Right lobe of liver (tissue), 6 donors: ENCODE data around the gene NEGR1. TPM values are rescaled to one million over a fixed set of nuclear protein-coding genes. Genes with fewer than 3 reads are reported as not detected.

Experiments
- ATAC-seq, 4 donors: fragments of 200-7000 bp; cut with Tn5 transposase; one replicate each; pipeline ENCODE4 v1.9.1; 2020; ENCODE audit warnings: mild to moderate bottlenecking in 4 of 4, moderate library complexity in 4 of 4
- DNase-seq, 3 donors: peaks; one replicate each; pipeline ENCODE4 v3.0.0-alpha.2; 2020
- H3K27ac ChIP-seq, 3 donors: fragments of 200-600 bp; one replicate each; pipeline ENCODE4 v1.8.0; 2022
- H3K27me3 ChIP-seq, 2 donors: fragments of 200-600 bp; one replicate each; pipeline ENCODE4 v1.8.0; 2022
- H3K36me3 ChIP-seq, 4 donors: fragments of 200-600 bp; sonication (generic) in 1 of 4; one replicate each; pipeline versions ENCODE4 v1.5.1 to v1.8.0; 2017 to 2022; ENCODE audit warnings: control low read depth in 1 of 4
- H3K4me1 ChIP-seq, 4 donors: fragments of 200-600 bp; sonication (generic) in 1 of 4; one replicate each; pipeline versions ENCODE4 v1.5.1 to v1.8.0; 2017 to 2022; ENCODE audit warnings: control low read depth in 1 of 4
- H3K4me3 ChIP-seq, 3 donors: fragments of 200-600 bp; one replicate each; pipeline ENCODE4 v1.8.0; 2022
- H3K9me3 ChIP-seq, 4 donors: fragments of 200-600 bp; sonication (generic) in 1 of 4; one replicate each; pipeline versions ENCODE4 v1.5.1 to v1.8.0; 2017 to 2022; ENCODE audit warnings: control low read depth in 1 of 4
- POLR2A ChIP-seq: fragments of 450-650 bp; IDR thresholded peaks from one replicate; pipeline ENCODE4 v1.6.1; 2017; ENCODE audit warnings: antibody characterized with exemption, mild to moderate bottlenecking
- WGBS: methylation state at CpG from one replicate; pipeline ENCODE4 v1.1.6; 2018; ENCODE audit warnings: low coverage, low lambda C conversion rate; ENCODE audit not compliant: insufficient coverage; ENCODE audit errors: missing lambda C conversion rate; 5-methylcytosine and 5-hydroxymethylcytosine counted together
- intact Hi-C, 2 donors: fragments of 100-400 bp; cut with DNase I; formaldehyde crosslinking; loops; one replicate each; pipeline versions ENCODE4 v1.11.2 to v1.14.1; 2022
- total RNA-seq, 6 experiments: library from RNA; depleted of rRNA in 2 of 6; stranded (reverse); fragments of >200 nt in 2 of 6; fragmentation: NEBNext Ultra II Directional in 3 of 6; extraction: Animal tissue kit (Norgen Biotek cat#: 25700) in 3 of 6; gene quantifications; one replicate each; pipeline versions ENCODE4 v1.1.0 to v1.2.4, GENCODE V29; 2016 to 2023
- TF ChIP-seq, protein P1 (sequence below), 4 donors: fragments of 200-600 bp in 3 of 4; fragments of 450-650 bp in 1 of 4; IDR thresholded peaks; one replicate each; pipeline versions ENCODE4 v1.5.1 to v1.8.0; 2016 to 2022; ENCODE audit warnings: antibody characterized with exemption in 4 of 4, mild to moderate bottlenecking in 2 of 4
- donor health status: DM: no; HTN: yes; CAD: no.
- donor health status: DM: no; HTN: no; CAD: no.
- donor health status: DM: no; HTN: no; CAD: no.
- donor health status: DM: no; HTN: yes; CAD: no.
- donor health status: DM: no; HTN: yes; CAD: no.

Gene NEGR1
- total RNA-seq, 6 experiments from 2014 or later, result 0.02 to 0.31 (median 0.14) TPM

DNA sequence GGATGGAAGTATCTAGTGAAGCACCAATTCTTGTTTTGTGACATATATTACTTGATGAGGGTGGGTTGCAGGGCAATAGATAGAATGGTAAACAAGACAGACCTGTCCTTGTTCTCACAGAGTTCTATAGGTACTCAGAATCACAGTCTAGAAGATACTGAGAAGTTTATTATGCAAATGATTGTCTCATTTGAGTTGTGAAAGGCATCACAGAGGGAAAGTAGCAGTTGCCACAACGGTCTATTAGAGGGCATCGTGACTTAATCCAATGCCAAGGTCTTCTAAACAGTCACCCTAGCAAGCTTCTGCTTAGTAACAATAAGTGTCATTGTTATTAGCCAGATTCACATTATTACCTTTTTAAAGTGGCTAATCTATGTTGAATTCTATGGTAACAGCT is 626.7 kb downstream of the NEGR1 start:
- no peaks in the 10 kb centered on the region for H3K9me3 ChIP-seq
- no peaks in the 10 kb centered on the region for H3K36me3 ChIP-seq
- no peak overlapping the region for H3K27ac ChIP-seq
- intact Hi-C loops, result no loop called here
- H3K4me3 ChIP-seq, result no peak overlapping the region
- ATAC-seq, result no peak
- TF ChIP-seq, protein P1, sequence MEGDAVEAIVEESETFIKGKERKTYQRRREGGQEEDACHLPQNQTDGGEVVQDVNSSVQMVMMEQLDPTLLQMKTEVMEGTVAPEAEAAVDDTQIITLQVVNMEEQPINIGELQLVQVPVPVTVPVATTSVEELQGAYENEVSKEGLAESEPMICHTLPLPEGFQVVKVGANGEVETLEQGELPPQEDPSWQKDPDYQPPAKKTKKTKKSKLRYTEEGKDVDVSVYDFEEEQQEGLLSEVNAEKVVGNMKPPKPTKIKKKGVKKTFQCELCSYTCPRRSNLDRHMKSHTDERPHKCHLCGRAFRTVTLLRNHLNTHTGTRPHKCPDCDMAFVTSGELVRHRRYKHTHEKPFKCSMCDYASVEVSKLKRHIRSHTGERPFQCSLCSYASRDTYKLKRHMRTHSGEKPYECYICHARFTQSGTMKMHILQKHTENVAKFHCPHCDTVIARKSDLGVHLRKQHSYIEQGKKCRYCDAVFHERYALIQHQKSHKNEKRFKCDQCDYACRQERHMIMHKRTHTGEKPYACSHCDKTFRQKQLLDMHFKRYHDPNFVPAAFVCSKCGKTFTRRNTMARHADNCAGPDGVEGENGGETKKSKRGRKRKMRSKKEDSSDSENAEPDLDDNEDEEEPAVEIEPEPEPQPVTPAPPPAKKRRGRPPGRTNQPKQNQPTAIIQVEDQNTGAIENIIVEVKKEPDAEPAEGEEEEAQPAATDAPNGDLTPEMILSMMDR (IDR thresholded peaks at IDR 0.05), result no peak
- no peak for TF ChIP-seq POLR2A
- no peaks in the 10 kb centered on the region for H3K4me1 ChIP-seq
- DNase-seq, result no peak
- 50% methylated on average over 2 of the region's 2 CpGs for WGBS
- no peaks in the 10 kb centered on the region for H3K27me3 ChIP-seq

- WGBS, result 18% methylated on average over 2 of the region's 2 CpGs
- Histone ChIP-seq H3K27ac (no peak overlapping the region), H3K4me1 (no peaks in the 10 kb centered on the region), H3K4me3 (no peak overlapping the region), H3K36me3 (no peaks in the 10 kb centered on the region), H3K27me3 (no peaks in the 10 kb centered on the region), H3K9me3 (no peaks in the 10 kb centered on the region)
- no peak for TF ChIP-seq POLR2A
- TF ChIP-seq, protein P1 (IDR thresholded peaks at IDR 0.05), result no peak
- ATAC-seq (no peak), DNase-seq (no peak)
- intact Hi-C loops, result no loop called here
These were observed 628.4 kb downstream of the NEGR1 start for GRCh38 chr1:71653952-71654351.

GRCh38 chr1:71651214-71651613 is 631.1 kb downstream of the NEGR1 start:
- Histone ChIP-seq H3K4me1 (no peaks in the 10 kb centered on the region), H3K9me3 (no peaks in the 10 kb centered on the region), H3K27me3 (no peaks in the 10 kb centered on the region), H3K4me3 (no peak overlapping the region), H3K27ac (no peak overlapping the region), H3K36me3 (no peaks in the 10 kb centered on the region)
- 41% methylated on average over 1 of the region's 1 CpG for WGBS
- ATAC-seq (no peak), DNase-seq (no peak)
- intact Hi-C loops, result no loop called here
- TF ChIP-seq POLR2A, result no peak
- TF ChIP-seq, protein P1 (IDR thresholded peaks at IDR 0.05), result no peak

GRCh38 chr1:71650119-71650518 is 632.2 kb downstream of the NEGR1 start:
- no peak overlapping the region for H3K4me3 ChIP-seq
- H3K9me3 ChIP-seq, result no peaks in the 10 kb centered on the region
- 42% methylated on average over 3 of the region's 3 CpGs for WGBS
- no peaks in the 10 kb centered on the region for H3K4me1 ChIP-seq
- DNase-seq (no peak), ATAC-seq (no peak)
- intact Hi-C loops, result no loop called here
- H3K27ac ChIP-seq, result no peak overlapping the region
- no peaks in the 10 kb centered on the region for H3K27me3 ChIP-seq
- no peak for TF ChIP-seq POLR2A
- TF ChIP-seq, protein P1 (IDR thresholded peaks at IDR 0.05), result no peak
- H3K36me3 ChIP-seq, result no peaks in the 10 kb centered on the region

DNA sequence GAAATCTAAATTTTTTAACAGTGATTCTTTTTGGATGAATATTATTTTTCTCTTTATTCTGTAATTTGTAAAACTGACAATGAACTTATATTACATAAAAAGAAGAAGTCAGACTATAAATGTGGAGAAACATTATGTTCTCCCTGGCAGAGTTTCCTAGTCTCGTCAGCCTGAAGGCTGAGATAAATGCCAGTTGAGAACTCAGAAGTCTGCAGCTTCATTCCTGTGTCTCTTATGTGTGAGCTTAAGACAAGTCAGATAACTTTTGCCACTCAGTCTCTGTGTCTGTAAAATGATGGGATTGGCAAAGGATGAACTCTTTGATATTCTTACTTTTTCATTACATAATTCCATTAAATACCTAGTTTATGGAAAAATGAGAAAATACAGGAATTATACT is 632.7 kb downstream of the NEGR1 start:
- H3K27ac ChIP-seq, result no peak overlapping the region
- DNase-seq, result no peak
- H3K4me1 ChIP-seq, result no peaks in the 10 kb centered on the region
- TF ChIP-seq, protein P1 (IDR thresholded peaks at IDR 0.05), result no peak
- no peak for TF ChIP-seq POLR2A
- H3K27me3 ChIP-seq, result no peaks in the 10 kb centered on the region
- ATAC-seq, result no peak
- WGBS, result 26% methylated on average over 1 of the region's 1 CpG
- H3K9me3 ChIP-seq, result no peaks in the 10 kb centered on the region
- no peaks in the 10 kb centered on the region for H3K36me3 ChIP-seq
- H3K4me3 ChIP-seq, result no peak overlapping the region
- intact Hi-C loops, result no loop called here
